WTC11 (cell line): ENCODE results near the gene UHRF1. TPM values are rescaled to one million over a fixed set of nuclear protein-coding genes. Genes with fewer than 3 reads are reported as not detected.

Experiments
- ATAC-seq: fragments of 200-7000 bp; cut with Tn5 transposase; 2 replicates; pipeline ENCODE4 v1.10.0; 2021; ENCODE audit warnings: mild to moderate bottlenecking, moderate library complexity
- CTCF ChIA-PET: fragments of 300-600 bp; sonication (Branson Sonifier 250); formaldehyde crosslinking; loops from one replicate; lab custom pipeline; 2021; ENCODE audit warnings: antibody characterized with exemption; lab: Charles Lee
- POLR2A ChIA-PET: fragments of 350-600 bp; sonication (Branson Sonifier 250); formaldehyde crosslinking; loops from one replicate; lab custom pipeline; 2021; ENCODE audit warnings: antibody characterized with exemption; lab: Charles Lee
- DNase-seq: peaks from one replicate; pipeline ENCODE4 v3.0.0; 2021; ENCODE audit warnings: low spot score
- H3K27ac Mint-ChIP-seq: 2 replicates; pipeline ENCODE4 v1.8.0; 2021; ENCODE audit warnings: mixed read lengths
- H3K27me3 Mint-ChIP-seq: 2 replicates; pipeline ENCODE4 v1.8.0; 2021; ENCODE audit warnings: low read depth, mild to moderate bottlenecking, moderate library complexity, mixed read lengths
- H3K36me3 Mint-ChIP-seq: 2 replicates; pipeline ENCODE4 v1.8.0; 2021; ENCODE audit warnings: mixed read lengths
- H3K4me1 Mint-ChIP-seq: 2 replicates; pipeline ENCODE4 v1.8.0; 2022; ENCODE audit warnings: mixed read lengths
- H3K4me3 Mint-ChIP-seq: 2 replicates; pipeline ENCODE4 v1.8.0; 2021; ENCODE audit warnings: mild to moderate bottlenecking, moderate library complexity, mixed read lengths
- H3K9me3 Mint-ChIP-seq: 2 replicates; pipeline ENCODE4 v1.8.0; 2021; ENCODE audit warnings: mixed read lengths
- ATF1 ChIP-seq: sonication (generic); formaldehyde crosslinking; IDR thresholded peaks from 2 replicates; pipeline ENCODE4 v1.8.1; 2023; ENCODE audit warnings: mild to moderate bottlenecking, moderate library complexity, missing genetic modification reagents
- ATF2 ChIP-seq: sonication (generic); formaldehyde crosslinking; IDR thresholded peaks from 2 replicates; pipeline ENCODE4 v1.8.1; 2022; ENCODE audit warnings: low read depth, missing genetic modification reagents, borderline replicate concordance
- ATF3 ChIP-seq: sonication (generic); formaldehyde crosslinking; conservative IDR thresholded peaks from 2 replicates; pipeline ENCODE4 v1.8.1; 2022; ENCODE audit warnings: mild to moderate bottlenecking, missing genetic modification reagents
- E2F5 ChIP-seq: sonication (generic); formaldehyde crosslinking; IDR thresholded peaks from 2 replicates; pipeline ENCODE4 v1.8.1; 2022; ENCODE audit warnings: mild to moderate bottlenecking, moderate library complexity, missing genetic modification reagents
- ELF4 ChIP-seq: sonication (generic); formaldehyde crosslinking; IDR thresholded peaks from 2 replicates; pipeline ENCODE4 v1.8.1; 2022; ENCODE audit warnings: low read depth, mild to moderate bottlenecking, moderate library complexity, missing genetic modification reagents
- EMX1 ChIP-seq: fragments of 250-450 bp; sonication (Bioruptor Pico); IDR thresholded peaks from 2 replicates; pipeline ENCODE4 v1.8.0; 2021; ENCODE audit warnings: mild to moderate bottlenecking
- ESRRA ChIP-seq: sonication (generic); formaldehyde crosslinking; IDR thresholded peaks from 2 replicates; pipeline ENCODE4 v1.8.1; 2022; ENCODE audit warnings: mild to moderate bottlenecking, missing genetic modification reagents, borderline replicate concordance
- FOXP4 ChIP-seq: sonication (generic); formaldehyde crosslinking; IDR thresholded peaks from 2 replicates; pipeline ENCODE4 v1.8.0; 2022; ENCODE audit warnings: mild to moderate bottlenecking, missing genetic modification reagents
- JAZF1 ChIP-seq: fragments of 250-450 bp; sonication (Bioruptor Pico); IDR thresholded peaks from 2 replicates; pipeline ENCODE4 v1.9.0; 2021; ENCODE audit warnings: moderate library complexity, mild to moderate bottlenecking, inconsistent platforms
- JUN ChIP-seq: sonication (generic); formaldehyde crosslinking; IDR thresholded peaks from 2 replicates; pipeline ENCODE4 v1.8.0; 2023; ENCODE audit warnings: mild to moderate bottlenecking, missing genetic modification reagents
- RORB ChIP-seq: fragments of 250-450 bp; sonication (Bioruptor Pico); IDR thresholded peaks from 2 replicates; pipeline ENCODE4 v1.9.0; 2021; ENCODE audit warnings: mild to moderate bottlenecking
- TEAD1 ChIP-seq: sonication (generic); formaldehyde crosslinking; IDR thresholded peaks from 2 replicates; pipeline ENCODE4 v1.8.0; 2022; ENCODE audit warnings: mild to moderate bottlenecking, missing genetic modification reagents
- ZNF281 ChIP-seq: sonication (generic); formaldehyde crosslinking; IDR thresholded peaks from 2 replicates; pipeline ENCODE4 v1.8.0; 2023; ENCODE audit warnings: mild to moderate bottlenecking, missing genetic modification reagents
- total RNA-seq: library from RNA; stranded (reverse); gene quantifications from 3 replicates; pipeline ENCODE4 v1.2.3, GENCODE V29; 2021
- TF ChIP-seq, protein P1 (sequence below): sonication (generic); formaldehyde crosslinking; IDR thresholded peaks from 2 replicates; pipeline ENCODE4 v1.8.1; 2023; ENCODE audit warnings: mild to moderate bottlenecking, moderate library complexity, missing genetic modification reagents
- TF ChIP-seq, protein P2 (sequence below): sonication (generic); formaldehyde crosslinking; IDR thresholded peaks from 2 replicates; pipeline ENCODE4 v1.8.0; 2022; ENCODE audit warnings: missing genetic modification reagents
- TF ChIP-seq, protein P3 (sequence below): sonication (generic); formaldehyde crosslinking; IDR thresholded peaks from 2 replicates; pipeline ENCODE4 v1.8.1; 2022; ENCODE audit warnings: missing genetic modification reagents, borderline replicate concordance

Gene UHRF1
- total RNA-seq, 1 experiment from 2014 or later: 42.5 TPM

DNA sequence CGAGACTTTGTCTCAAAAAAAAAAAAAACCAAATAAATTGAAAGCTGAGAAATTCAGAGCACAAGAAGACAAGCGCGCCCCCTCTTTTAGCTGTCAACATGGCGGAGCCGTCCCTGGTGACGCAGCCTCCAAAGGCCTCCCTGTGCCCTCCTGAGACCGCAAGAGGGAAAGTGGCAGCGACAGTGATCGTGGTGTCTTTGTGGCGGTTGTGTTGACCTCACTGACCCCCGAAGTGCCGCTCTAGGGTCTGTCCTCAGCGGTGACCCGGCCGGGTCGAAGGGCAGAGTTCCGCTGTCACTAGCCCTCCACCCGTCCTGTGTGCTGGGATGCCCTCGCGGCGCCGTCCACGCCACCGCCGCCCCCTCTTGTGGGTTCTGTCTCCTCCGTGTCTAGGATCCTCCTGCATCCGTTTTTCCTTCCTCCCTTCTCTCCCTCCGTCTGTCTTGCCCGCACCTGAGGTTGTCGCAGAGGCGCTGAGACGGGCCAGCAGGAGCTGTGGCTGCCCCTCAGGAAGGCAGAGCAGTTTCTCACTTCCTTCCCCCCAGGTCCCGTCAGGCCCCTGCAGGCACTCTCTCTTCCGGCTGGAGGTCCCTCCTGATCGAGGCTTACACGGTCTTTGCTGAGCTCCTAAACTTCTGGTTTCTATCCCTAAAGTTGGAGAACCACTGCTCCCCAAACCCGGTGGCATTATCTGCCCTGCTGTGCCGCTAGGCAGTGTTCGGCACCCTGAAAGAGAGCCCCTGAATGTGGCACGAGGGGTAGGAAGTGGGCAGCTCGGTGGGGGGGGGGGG lies 7.2 kb downstream of the UHRF1 start:
- no peak for DNase-seq
- peaks cover 19% of the 10 kb centered on the region for H3K36me3 Mint-ChIP-seq
- CTCF ChIA-PET: interaction anchor here (0.7 to 1.6 kb wide), 7 partner anchors 11 to 1390 kb away, joined by 3 to 5 read pairs (median 3); no protein-coding TSS in a partner anchor
- TF ChIP-seq ZNF281 (CRISPR knock-in tag) (no peak), ATF2 (CRISPR knock-in tag) (no peak), ELF4 (CRISPR knock-in tag) (no peak), JAZF1 (CRISPR knock-in tag) (no peak)
- no peak for ATAC-seq
- no peaks in the 10 kb centered on the region for H3K9me3 Mint-ChIP-seq
- POLR2A ChIA-PET: interaction anchor here (0.6 kb wide), 1 partner anchor 10 kb away, joined by 4 read pairs; no protein-coding TSS in a partner anchor
- peak overlapping the region; percentile 16; the same call in 1 of the 2 replicates for H3K27ac Mint-ChIP-seq
- no peak overlapping the region for H3K4me3 Mint-ChIP-seq
- H3K27me3 Mint-ChIP-seq: no peaks in the 10 kb centered on the region
- peaks cover 8% of the 10 kb centered on the region for H3K4me1 Mint-ChIP-seq

GRCh38 chr19:4922530-4923275 lies 13.4 kb downstream of the UHRF1 start:
- no peak for ATAC-seq
- TF ChIP-seq FOXP4: no peak
- TF ChIP-seq, protein P1, sequence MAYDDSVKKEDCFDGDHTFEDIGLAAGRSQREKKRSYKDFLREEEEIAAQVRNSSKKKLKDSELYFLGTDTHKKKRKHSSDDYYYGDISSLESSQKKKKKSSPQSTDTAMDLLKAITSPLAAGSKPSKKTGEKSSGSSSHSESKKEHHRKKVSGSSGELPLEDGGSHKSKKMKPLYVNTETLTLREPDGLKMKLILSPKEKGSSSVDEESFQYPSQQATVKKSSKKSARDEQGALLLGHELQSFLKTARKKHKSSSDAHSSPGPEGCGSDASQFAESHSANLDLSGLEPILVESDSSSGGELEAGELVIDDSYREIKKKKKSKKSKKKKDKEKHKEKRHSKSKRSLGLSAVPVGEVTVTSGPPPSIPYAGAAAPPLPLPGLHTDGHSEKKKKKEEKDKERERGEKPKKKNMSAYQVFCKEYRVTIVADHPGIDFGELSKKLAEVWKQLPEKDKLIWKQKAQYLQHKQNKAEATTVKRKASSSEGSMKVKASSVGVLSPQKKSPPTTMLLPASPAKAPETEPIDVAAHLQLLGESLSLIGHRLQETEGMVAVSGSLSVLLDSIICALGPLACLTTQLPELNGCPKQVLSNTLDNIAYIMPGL (CRISPR knock-in tag): no peak
- no peak for TF ChIP-seq ATF3 (CRISPR knock-in tag)
- TF ChIP-seq, protein P2, sequence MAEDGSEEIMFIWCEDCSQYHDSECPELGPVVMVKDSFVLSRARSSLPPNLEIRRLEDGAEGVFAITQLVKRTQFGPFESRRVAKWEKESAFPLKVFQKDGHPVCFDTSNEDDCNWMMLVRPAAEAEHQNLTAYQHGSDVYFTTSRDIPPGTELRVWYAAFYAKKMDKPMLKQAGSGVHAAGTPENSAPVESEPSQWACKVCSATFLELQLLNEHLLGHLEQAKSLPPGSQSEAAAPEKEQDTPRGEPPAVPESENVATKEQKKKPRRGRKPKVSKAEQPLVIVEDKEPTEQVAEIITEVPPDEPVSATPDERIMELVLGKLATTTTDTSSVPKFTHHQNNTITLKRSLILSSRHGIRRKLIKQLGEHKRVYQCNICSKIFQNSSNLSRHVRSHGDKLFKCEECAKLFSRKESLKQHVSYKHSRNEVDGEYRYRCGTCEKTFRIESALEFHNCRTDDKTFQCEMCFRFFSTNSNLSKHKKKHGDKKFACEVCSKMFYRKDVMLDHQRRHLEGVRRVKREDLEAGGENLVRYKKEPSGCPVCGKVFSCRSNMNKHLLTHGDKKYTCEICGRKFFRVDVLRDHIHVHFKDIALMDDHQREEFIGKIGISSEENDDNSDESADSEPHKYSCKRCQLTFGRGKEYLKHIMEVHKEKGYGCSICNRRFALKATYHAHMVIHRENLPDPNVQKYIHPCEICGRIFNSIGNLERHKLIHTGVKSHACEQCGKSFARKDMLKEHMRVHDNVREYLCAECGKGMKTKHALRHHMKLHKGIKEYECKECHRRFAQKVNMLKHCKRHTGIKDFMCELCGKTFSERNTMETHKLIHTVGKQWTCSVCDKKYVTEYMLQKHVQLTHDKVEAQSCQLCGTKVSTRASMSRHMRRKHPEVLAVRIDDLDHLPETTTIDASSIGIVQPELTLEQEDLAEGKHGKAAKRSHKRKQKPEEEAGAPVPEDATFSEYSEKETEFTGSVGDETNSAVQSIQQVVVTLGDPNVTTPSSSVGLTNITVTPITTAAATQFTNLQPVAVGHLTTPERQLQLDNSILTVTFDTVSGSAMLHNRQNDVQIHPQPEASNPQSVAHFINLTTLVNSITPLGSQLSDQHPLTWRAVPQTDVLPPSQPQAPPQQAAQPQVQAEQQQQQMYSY (CRISPR knock-in tag): no peak
- no peak for TF ChIP-seq E2F5 (CRISPR knock-in tag)
- no peak for TF ChIP-seq RORB
- no peak for TF ChIP-seq JUN (CRISPR knock-in tag)
- TF ChIP-seq ESRRA (CRISPR knock-in tag): no peak
- no peak for TF ChIP-seq TEAD1 (CRISPR knock-in tag)
- no peak for TF ChIP-seq EMX1 (CRISPR knock-in tag)
- no peak for TF ChIP-seq ATF1
- TF ChIP-seq, protein P3, sequence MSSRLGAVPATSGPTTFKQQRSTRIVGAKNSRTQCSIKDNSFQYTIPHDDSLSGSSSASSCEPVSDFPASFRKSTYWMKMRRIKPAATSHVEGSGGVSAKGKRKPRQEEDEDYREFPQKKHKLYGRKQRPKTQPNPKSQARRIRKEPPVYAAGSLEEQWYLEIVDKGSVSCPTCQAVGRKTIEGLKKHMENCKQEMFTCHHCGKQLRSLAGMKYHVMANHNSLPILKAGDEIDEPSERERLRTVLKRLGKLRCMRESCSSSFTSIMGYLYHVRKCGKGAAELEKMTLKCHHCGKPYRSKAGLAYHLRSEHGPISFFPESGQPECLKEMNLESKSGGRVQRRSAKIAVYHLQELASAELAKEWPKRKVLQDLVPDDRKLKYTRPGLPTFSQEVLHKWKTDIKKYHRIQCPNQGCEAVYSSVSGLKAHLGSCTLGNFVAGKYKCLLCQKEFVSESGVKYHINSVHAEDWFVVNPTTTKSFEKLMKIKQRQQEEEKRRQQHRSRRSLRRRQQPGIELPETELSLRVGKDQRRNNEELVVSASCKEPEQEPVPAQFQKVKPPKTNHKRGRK (CRISPR knock-in tag): no peak

More at GRCh38 chr19:4922530-4923275, 13.4 kb downstream of the UHRF1 start:
- DNase-seq: no peak
- ChIA-PET CTCF (interaction anchor here (0.6 to 1.2 kb wide), 2 partner anchors 109 to 111 kb away, joined by 3 read pairs; no protein-coding TSS in a partner anchor), POLR2A (interaction anchor here (0.6 to 1.0 kb wide), 2 partner anchors 9 to 120 kb away, joined by 3 to 4 read pairs; no protein-coding TSS in a partner anchor)
- Mint-ChIP-seq H3K36me3 (peaks cover 15% of the 10 kb centered on the region), H3K4me1 (peaks cover 4% of the 10 kb centered on the region), H3K27ac (no peak overlapping the region), H3K4me3 (no peak overlapping the region), H3K27me3 (no peaks in the 10 kb centered on the region), H3K9me3 (no peaks in the 10 kb centered on the region)
